ENCODE results near the gene RNF17.

RNF17 gene

DNA sequence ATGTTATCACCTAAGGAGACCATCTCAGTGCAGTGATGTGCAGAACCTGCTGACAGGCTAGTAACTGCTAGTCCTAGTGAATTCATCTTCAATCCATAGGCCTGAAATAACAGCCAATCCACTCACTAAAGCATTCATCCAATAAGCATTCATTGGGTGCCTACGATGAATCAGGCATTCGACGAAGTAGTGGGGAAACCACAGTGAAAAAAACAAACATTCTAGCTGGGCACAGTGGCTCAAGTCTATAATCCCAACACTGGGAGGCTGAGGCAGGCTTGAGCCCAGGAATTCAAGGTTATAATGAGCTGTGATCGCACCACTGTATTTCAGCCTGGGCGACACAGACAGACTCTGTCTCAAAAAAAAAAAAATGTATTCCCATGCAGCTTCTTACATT lies 135.6 kb downstream of the RNF17 start:
- peak; percentile 6 for DNase-seq

DNA sequence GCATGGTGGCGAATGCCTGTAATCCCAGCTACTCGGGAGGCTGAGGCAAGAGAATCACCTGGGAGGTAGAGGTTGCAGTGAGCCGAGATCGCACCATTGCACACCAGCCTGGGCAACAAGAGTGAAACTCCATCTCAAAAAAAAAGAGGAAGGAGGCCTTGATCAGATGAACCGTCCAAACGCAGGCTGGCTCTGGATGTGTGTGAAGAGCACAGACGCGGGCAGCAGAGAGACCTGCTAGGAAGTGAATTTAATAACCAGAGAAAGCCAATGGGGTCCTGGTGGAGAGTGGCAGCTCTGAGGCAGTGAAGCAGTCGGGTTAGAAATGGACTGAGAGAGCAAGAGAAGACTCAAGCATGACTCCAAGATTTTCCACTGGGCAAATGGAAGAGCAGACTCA lies 136.5 kb downstream of the RNF17 start:
- no peak for DNase-seq

GRCh38 chr13:24905242-24905641 lies 141.3 kb downstream of the RNF17 start:
- DNase-seq: peak; percentile 47

DNA sequence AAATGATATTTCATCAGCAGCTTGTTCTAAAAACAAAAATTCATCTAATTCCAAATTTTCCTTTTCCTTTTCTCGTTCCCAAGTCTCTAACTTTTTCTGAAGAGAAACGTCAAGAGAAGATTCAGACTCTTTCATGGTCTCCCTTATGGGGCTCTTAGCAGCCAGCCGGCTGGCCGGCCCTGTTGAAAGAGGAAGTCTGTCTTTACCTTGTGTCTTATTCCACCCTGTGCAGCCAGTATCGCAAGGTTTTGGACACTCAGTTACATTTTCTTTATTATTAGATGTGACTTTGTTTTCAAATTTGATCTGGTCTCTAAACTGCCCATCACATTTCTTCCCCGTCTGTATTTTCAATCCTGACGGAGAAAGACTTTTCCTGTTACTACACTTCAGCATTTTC lies 142.3 kb downstream of the RNF17 start:
- no peak for DNase-seq

DNA sequence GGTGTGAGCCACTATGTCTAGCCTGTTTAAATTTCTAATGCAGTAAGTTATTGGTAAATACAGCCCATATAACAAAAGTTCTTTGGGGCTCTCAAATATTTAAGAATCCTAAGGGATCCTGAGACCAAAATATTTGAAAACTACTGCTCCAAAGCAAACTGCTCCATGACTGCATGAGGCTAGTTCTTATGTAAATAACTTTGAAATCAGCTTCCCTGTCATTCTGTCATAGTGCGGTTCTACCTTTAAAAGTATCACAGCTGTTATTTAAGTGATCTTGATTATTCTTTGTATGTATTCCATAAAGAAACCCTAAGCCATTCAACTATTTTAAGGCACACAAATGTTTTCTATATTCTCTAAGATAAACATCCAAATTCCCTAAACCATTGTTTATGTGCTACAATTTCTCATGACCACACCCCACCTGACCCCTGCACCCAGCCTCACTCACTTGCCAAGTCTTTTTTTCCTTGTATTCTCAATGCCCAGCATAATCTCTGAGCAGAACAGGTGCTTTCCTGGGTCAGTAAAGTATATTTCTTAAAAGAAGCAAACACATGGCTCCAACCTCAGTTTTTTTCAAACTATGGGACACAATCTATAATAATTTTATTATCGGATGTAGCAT lies 146.6 kb downstream of the RNF17 start:
- DNase-seq: no peak

GRCh38 chr13:24911133-24911908 lies 147.4 kb downstream of the RNF17 start:
- DNase-seq: peak; percentile 47

GRCh38 chr13:24916464-24916863 lies 152.5 kb downstream of the RNF17 start:
- DNase-seq: no peak

GRCh38 chr13:24921003-24921402 lies 157.0 kb downstream of the RNF17 start:
- DNase-seq: peak; percentile 20

DNA sequence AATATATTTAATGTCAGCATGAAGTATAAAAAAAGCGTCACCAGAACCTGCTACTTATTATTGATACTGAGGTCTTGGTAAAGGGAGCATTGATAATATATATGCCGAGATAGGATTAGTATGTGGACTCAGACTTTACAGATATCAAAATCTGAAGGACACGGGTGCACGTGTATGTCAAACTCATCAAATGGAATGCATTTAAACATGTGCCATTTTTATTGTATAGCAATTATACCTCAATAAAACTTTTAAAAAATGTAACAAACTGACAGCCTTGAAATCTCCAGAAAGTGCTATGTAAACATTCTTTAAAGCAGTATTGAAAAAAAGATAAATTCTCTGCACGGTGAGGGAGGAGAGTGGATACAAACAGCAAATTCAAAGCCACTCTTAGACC lies 157.9 kb downstream of the RNF17 start:
- DNase-seq: no peak

- DNase-seq: peak; percentile 22
Observed at GRCh38 chr13:24922387-24922744, 158.4 kb downstream of the RNF17 start.

DNA sequence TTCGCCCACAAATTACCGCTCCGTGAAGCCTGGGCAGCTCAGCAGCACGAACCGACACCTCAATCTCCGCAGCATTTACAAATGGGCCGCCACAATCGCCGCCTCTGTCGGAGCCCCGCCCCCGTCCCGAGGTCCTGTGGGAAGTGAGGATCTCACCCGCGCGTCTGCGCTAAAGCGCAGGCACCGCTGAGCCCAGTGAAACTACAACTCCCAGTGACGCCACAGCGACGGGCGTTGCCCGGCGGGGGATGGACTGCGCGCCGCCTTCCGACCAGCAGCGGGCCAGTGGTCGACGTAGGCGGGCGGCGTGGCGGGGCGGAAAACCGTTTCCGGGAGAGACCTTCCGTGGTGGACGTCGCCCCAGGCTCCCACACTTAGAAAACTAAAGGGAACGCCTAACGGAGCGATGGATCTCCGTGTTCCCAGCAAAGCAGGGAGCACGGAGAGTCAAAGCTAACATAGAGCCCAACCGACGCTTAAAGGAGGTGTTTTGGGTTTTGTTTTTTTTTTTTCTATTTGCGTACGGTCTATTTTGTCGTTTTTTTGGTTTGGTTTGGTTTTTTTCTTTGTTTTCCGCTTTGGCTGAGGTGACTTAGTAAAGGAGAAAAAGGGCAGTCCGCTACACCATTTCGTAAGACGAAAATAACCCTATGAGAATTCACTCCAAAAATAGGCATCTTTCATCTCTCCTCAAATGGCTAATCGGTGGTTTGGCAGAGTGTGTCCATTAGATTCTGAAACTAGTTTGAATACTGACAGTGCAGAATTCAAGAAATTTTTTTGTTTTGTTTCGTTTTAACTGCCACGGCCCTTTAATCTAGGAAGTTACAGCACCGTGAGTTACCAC lies 159.0 kb downstream of the RNF17 start:
- DNase-seq: peak; percentile 98

DNA sequence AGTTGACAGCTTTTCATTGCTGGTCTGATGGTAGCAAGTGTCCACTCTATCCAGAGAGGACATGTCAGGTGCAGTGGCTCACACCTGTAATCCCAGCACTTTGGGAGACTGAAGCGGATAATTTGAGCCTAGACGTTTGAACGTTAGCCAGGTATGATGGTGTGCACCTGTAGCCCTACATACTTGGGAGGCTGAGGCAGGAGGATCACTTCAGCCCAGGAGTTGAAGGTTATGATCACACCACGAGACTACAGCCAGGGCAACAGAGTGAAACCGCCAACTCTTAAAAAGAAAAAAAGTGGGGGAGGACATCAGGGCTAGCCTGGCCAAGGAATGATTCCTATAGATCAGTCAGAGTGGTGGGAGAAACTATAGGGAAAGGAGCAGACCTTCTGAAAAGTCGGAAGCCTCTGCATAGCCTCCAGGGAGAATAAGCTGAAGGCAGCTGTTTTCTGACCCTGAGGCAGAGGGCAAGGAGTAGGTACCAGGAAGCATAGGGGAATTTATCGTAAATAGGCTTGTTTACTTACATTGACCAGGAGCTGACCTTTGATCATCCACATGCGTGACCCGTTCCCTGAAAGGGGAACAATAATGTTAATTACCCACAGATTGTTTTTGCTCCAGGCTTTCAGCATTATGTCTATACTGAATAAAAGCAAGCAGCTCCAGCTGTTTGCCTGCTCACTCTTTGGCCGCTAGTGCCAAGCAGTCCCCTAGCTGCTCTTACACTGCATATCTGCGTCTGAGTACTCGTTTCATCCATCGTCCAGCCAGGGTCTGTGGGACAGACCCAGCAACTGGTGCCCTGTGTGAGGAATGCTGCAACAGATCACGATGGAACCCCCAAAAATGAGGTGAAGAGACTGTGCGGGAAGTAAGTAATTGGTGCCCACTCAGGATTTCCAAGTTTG lies 161.6 kb downstream of the RNF17 start:
- no peak for DNase-seq

DNA sequence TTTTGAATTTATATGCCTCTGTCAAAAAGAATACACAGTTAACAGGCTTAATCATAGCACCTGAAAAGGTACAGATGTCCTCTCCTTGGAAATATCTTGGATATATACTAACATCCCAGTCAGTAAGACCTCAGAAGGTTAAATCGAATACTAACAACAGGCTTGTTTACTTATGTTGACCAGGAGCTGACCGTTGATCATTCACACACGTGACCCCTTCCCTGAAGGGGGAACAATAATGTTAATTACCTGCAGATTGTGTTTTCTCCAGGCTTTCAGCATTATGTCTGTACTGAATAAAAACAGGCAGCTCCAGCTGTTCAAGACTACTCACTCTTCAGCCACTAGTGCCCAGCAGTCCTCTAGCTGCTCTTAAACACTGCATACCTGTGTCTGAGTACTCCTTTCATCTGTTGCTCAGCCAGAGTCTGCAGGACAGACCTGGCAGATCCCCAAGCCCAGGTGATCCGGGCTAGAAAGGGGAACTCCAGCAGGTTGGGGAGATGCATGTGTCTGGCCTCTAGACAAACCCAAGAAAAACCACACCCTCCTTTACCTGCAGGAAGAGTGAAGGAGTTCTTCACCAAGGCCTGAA lies 163.9 kb downstream of the RNF17 start:
- DNase-seq: no peak

GRCh38 chr13:24929196-24929595 lies 165.2 kb downstream of the RNF17 start:
- DNase-seq: no peak
